GM18498 (cell line): ENCODE measurements around the gene SLC38A3.
A peak's percentile ranks its signal among the peaks of the same experiment; 100 is the strongest.
"Not testable (repeated sequence)": the region's sequence is repeated elsewhere in the genome, so short reads cannot be mapped to it uniquely, and the experiment has no call there.

Experiments used
- ATAC-seq: cut with Tn5 transposase; IDR thresholded peaks from one replicate; pipeline ENCODE4 v1.9.1; 2021; ENCODE audit warnings: mild to moderate bottlenecking, moderate library complexity; ENCODE audit not compliant: unreplicated experiment

SLC38A3 gene

DNA sequence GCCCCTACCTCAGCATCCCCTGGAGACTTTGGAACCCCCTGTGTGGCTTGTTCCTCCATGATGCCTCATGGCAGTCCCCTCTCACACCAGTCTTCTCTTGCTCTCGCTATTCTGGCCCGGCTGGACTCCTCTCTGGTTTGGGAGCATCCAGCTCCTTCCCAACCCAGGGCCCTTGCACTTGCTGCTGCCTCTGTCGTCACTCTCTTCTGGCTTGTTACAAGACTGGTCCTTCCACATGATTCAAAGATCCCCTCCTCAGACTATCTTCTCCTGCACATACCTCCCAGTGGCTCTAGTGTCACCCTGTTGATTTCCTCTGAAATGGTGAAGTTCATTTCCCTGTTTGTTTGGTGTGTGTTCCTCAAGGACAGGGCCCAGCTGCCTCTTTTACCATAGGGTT lies 24.4 kb downstream of the SLC38A3 start:
- no peak for ATAC-seq

GRCh38 chr3:50230104-50230793 lies 25.2 kb downstream of the SLC38A3 start:
- no peak for ATAC-seq

GRCh38 chr3:50230794-50231125 lies 25.7 kb downstream of the SLC38A3 start:
- no peak for ATAC-seq

- no peak for ATAC-seq
Observed at GRCh38 chr3:50231581-50231980, 26.5 kb downstream of the SLC38A3 start.

GRCh38 chr3:50232303-50232702 lies 27.2 kb downstream of the SLC38A3 start:
- no peak for ATAC-seq

- no peak for ATAC-seq
Observed at GRCh38 chr3:50233176-50233575, 28.1 kb downstream of the SLC38A3 start.

DNA sequence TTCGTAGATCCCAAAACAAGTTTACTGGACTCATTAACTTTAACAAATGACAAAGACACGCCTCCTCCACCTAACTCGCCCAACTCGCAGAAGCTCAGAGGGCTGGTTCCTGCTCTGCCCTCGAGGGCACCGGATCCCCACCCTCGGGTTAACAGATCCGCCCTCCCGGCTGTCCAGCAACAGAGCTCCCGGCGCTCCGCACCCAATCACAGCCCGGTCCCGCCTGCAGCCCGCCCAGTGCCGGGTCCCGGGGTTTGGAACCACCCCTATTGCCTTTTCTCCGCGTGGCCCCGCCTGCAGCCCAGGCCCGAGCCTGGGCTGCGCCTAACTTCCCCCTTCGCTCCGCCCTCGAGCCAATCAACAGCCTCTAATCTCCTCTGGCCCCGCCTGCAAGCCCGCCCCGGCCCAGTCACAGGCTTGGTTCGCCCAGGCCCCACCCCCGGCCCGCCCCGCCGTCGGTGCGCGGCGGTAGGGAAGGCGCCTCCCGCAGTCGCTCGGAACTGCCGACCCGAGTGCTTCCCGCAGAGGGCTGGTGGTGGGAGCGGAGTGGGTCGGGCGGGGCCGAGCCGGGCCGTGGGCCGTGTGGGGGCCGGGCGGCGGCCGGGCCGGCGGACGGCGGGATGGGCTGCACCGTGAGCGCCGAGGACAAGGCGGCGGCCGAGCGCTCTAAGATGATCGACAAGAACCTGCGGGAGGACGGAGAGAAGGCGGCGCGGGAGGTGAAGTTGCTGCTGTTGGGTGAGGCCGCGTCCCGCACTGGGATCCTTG lies 30.8 kb downstream of the SLC38A3 start, which contains the start of gene GNAI2:
GNAI2 (plus strand) TSS at position 489 of the 768 bp plus-strand sequence; CDS start at position 621, 132 bp downstream.
- peak; percentile 93 for ATAC-seq

DNA sequence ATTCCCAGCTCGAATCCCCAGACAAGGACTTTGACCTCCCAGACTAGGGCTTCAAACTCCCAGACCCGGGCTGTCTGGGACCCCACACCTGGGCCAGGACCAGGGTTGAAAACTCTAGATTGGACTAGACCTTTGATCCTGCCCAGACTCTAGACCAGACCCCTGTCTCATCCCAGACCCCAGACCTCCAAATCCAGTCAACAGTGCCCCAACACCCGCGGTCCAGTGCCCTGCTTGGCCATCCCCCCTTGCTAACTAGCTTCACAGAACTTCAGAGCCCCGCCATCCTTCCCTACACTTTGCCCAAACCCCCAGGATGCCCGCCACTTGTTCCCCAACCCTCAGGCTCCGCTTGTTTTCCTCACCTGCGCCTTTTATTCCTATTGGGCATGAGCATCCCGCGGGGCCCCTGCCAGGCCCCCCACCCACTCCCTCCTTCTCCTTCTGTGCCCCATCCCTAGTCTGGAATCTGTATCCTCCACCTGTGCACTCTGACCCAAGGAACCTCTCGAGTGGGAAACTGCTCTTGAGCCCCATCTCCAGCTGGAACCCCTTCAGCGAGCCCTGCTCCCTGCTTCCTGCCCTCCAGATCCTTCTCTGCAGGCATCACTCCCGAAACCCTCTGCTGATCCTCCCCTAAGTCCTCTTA lies 31.5 kb downstream of the SLC38A3 start:
- ATAC-seq: no peak

DNA sequence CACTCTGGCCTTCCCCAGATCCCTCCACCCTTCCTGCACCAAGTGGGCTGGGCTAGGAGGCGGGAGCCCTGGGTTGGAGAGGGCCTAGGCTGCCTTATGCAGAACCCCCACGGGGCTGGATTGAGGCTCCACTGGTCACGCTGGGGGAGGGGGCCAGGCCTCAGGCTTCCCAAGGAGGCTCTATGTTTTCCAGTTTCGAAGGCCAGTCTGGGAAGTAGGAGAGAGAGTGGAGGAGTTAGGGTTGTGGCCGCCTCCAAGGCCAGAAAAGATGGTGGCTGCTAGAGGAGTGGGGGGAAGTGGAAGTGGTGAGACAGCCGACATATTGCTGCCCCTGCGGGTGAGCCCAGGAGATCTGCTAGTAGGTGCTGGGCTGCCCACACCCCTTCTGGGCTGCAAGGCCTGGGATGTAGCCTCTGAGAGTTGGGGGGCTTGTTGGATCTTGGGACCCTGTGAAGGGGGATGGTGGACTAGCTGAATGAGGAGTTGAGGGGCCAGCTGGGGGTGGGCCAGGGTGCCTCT lies 32.1 kb downstream of the SLC38A3 start:
- ATAC-seq: no peak

DNA sequence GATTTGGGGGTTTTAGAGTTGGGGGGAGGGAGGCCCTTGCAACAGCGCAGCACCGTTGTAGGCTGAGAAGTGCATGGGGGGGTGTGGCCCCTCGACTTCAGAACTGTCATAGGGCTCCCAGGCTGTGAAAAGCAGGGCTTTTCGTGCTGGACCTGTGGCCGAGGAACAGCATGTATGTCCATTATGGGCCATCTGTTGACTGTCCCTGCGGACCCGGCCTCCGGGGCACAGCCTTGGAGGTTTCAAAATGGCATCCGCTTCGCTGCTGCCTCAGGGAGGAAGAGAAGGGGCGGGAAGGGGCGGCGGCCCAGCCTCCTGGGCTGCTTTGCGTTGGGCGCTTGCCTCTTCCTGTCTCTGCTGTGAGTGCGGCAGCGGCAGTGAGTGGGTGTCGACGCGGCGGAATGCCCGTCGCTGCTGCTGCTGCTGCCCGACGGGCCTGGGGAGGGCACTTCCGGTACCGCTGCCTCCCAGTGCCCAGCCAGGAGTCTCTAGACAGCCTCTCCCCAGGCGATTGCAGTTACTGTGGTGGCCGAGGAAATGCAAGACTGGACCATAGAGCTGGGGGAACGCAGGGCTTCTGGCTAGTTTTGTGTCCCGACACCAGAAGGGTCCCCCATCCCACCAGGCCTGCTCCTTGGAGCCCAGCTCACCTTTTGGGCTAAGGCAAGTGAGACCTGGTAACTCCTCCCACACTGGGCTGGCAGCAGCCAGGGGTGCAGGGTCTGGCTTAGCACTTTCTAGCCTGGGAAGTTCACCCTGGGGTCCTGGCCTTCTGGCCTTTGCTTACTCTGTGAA lies 32.9 kb downstream of the SLC38A3 start:
- ATAC-seq: peak; percentile 38

DNA sequence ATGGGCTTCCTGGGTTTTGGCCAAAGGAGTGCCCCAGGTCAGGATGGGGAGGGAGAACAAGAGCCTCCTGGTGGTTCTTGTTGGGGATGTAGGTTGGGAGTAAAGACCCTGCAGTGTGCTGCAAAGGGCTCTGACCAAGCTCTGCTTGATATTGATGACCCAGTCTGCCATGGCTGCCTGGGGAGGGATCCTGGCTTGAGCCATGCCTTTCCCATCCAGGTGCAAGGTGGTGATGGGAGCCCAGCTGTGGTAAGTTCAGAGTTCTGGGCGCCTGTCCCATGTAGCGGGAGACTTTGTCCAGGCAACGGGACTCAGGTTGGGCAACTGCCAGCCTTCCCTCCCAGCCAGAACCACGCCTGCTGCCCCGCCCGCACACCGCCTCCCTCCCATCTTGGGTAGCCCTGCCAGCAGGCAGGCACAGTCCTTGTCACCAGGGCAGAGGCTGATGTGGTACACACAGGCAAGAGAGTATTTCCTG lies 33.5 kb downstream of the SLC38A3 start:
- ATAC-seq: no peak

DNA sequence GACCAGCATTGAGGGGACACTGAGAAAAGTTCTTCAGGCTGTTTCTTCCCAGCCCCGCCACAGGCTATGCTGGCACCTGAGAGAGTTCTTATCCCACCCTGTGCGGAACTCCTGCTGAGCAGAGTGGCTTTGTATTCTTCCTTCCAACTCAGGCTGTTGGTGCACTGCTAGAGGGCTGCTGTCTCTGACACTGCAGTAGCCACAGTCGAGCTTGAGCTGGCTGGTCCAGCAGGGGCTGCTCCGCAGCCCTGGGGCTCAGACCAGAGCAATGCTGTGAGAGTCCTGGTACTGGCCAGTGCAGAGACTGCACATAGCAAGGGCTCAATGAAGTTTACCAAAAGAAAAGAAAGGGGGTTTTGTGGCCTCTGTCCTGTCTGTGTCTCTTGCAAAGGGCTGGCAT lies 34.6 kb downstream of the SLC38A3 start:
- ATAC-seq: no peak

GRCh38 chr3:50241163-50241562 lies 36.1 kb downstream of the SLC38A3 start:
- no peak for ATAC-seq

GRCh38 chr3:50241713-50242380 lies 36.8 kb downstream of the SLC38A3 start:
- no peak for ATAC-seq

DNA sequence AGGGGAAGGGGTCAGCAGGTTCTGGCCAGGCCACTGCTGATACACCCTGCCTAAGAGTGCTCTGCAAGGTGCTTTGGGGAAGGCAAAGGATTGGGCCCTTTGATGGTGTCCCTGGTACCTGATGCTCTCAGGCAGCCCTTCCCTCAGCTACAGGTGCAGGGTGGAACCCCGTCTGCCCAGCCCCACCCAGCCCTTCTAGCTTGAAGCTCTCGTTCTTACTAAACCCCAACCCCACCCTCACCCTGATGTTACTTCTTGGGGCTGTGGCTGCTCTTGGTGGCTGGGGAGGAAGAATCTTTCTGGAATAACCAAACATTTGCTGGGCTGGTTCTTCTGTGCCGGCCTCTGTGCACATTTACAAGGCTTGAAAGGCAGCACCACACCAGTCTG lies 37.3 kb downstream of the SLC38A3 start:
- no peak for ATAC-seq

GRCh38 chr3:50242851-50243542 lies 37.9 kb downstream of the SLC38A3 start:
- no peak for ATAC-seq

GRCh38 chr3:50243543-50243895 lies 38.4 kb downstream of the SLC38A3 start:
- ATAC-seq: no peak

- not testable (repeated sequence) for ATAC-seq
Observed at GRCh38 chr3:50244813-50245212, 39.7 kb downstream of the SLC38A3 start.

GRCh38 chr3:50245251-50245745 lies 40.2 kb downstream of the SLC38A3 start:
- no peak for ATAC-seq
